Fibroblast of lung (primary cell): ENCODE results near the gene CTNNA1.

ENCODE experiments used
- EZH2 ChIP-seq: IDR thresholded peaks from 2 replicates; pipeline ENCODE4 v1.5.1; 2012; ENCODE audit warnings: low read length, control low read depth, mild to moderate bottlenecking; ENCODE audit errors: missing control alignments
- TF ChIP-seq, protein P1 (sequence below), 2 donors: IDR thresholded peaks in 1 of 2; conservative IDR thresholded peaks in 1 of 2; 1 replicate in 1 of 2; 2 replicates in 1 of 2; pipeline ENCODE4 v1.5.1; 2011 to 2012; ENCODE audit warnings: low read length in 2 of 2, control low read depth in 1 of 2, inconsistent platforms in 1 of 2, low read depth in 1 of 2, mild to moderate bottlenecking in 1 of 2

DNA sequence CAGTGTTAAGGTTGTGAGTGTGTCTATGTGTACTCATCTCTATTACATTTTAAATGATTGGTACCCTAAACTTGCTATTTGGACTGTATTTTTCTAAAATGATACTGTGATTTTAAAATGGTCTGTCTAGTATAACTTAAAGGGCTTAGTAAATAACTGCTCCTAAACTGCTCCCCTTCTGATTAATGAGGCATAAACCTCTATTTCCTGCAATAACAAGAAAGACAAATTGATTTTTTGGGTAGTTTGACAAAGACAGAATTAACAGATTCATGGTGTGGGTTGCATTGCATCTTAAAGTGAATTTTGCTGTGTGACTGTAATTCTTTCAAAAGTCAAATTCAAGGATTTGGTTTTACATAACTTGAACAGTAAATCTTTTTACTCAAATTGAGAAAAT, 130.0 kb downstream of the CTNNA1 start:
- TF ChIP-seq, protein P1, sequence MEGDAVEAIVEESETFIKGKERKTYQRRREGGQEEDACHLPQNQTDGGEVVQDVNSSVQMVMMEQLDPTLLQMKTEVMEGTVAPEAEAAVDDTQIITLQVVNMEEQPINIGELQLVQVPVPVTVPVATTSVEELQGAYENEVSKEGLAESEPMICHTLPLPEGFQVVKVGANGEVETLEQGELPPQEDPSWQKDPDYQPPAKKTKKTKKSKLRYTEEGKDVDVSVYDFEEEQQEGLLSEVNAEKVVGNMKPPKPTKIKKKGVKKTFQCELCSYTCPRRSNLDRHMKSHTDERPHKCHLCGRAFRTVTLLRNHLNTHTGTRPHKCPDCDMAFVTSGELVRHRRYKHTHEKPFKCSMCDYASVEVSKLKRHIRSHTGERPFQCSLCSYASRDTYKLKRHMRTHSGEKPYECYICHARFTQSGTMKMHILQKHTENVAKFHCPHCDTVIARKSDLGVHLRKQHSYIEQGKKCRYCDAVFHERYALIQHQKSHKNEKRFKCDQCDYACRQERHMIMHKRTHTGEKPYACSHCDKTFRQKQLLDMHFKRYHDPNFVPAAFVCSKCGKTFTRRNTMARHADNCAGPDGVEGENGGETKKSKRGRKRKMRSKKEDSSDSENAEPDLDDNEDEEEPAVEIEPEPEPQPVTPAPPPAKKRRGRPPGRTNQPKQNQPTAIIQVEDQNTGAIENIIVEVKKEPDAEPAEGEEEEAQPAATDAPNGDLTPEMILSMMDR (conservative IDR thresholded peaks at IDR 0.05 in 1 of 2, IDR thresholded peaks at IDR 0.05 in 1 of 2; ENCODE audit: low read depth in 1 of 2, low read length in 2 of 2): no peak
- TF ChIP-seq EZH2: no peak
